Activated B cell treated with CpG ODN at 0.5 μM for 24 hours (primary cell): ENCODE data around the gene BET1. TPM values are rescaled to one million over a fixed set of nuclear protein-coding genes. Genes with fewer than 3 reads are reported as not detected.
A peak's percentile ranks its signal among the peaks of the same experiment; 100 is the strongest.

Source experiments
- ATAC-seq: fragments of 200-7000 bp; cut with Tn5 transposase; one replicate; pipeline ENCODE4 v1.10.0; 2021; ENCODE audit warnings: low read depth, mild to moderate bottlenecking, moderate library complexity
- CTCF ChIA-PET: fragments of 350-600 bp; sonication (Branson Sonifier 250); formaldehyde crosslinking; loops from one replicate; lab custom pipeline; 2021; ENCODE audit warnings: antibody characterized with exemption; lab: Charles Lee
- POLR2A ChIA-PET: fragments of 350-600 bp; sonication (Branson Sonifier 250); formaldehyde crosslinking; loops from one replicate; lab custom pipeline; 2021; ENCODE audit warnings: antibody characterized with exemption; lab: Charles Lee
- DNase-seq: peaks from one replicate; pipeline ENCODE4 v3.0.0; 2022
- H3K27ac Mint-ChIP-seq: one replicate; pipeline ENCODE4 v1.8.0; 2020; ENCODE audit warnings: mixed read lengths
- H3K27me3 Mint-ChIP-seq: one replicate; pipeline ENCODE4 v1.8.0; 2021; ENCODE audit warnings: mixed read lengths
- H3K36me3 Mint-ChIP-seq: one replicate; pipeline ENCODE4 v1.8.0; 2021; ENCODE audit warnings: low read depth, mixed read lengths
- H3K4me1 Mint-ChIP-seq: one replicate; pipeline ENCODE4 v1.8.0; 2021; ENCODE audit warnings: mixed read lengths
- H3K4me3 Mint-ChIP-seq: one replicate; pipeline ENCODE4 v1.8.0; 2020; ENCODE audit warnings: mild to moderate bottlenecking, mixed read lengths
- H3K9me3 Mint-ChIP-seq: one replicate; pipeline ENCODE4 v1.8.0; 2020; ENCODE audit warnings: mixed read lengths
- intact Hi-C: fragments of 100-400 bp; cut with micrococcal nuclease; formaldehyde crosslinking; loops from one replicate; pipeline ENCODE4 v1.15.1; 2024
- total RNA-seq: library from RNA; stranded (reverse); gene quantifications from 2 replicates; pipeline ENCODE4 v1.2.3, GENCODE V29; 2022
- TF ChIP-seq, protein P1 (sequence below): fragments of 200-600 bp; IDR thresholded peaks from one replicate; pipeline ENCODE4 v1.8.0; 2022; ENCODE audit warnings: antibody characterized with exemption, mild to moderate bottlenecking

The BET1 gene
- total RNA-seq, 1 donor from 2014 or later, result 23.0 TPM

DNA sequence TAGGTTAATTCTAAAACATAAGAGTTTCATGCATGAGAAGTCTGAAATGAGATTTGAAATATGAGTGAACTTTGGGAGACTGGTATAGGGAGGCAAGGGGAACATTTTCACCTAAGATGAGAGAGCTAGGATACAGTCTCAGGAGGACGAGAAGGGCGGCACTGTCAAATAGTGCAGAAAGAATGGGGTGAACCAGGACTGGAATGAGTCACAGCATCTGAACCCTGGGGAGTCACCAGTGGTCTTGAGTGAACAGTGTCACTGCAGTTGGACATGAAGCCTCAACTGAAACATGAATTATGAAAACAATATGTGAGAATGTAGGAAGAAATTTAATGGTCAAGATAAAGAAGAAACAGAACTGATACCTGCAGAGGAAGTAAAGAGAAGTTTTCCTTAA lies 48.9 kb downstream of the BET1 start:
- Mint-ChIP-seq H3K36me3 (no peaks in the 10 kb centered on the region), H3K4me3 (no peak overlapping the region), H3K27ac (no peak overlapping the region), H3K27me3 (no peaks in the 10 kb centered on the region), H3K4me1 (peaks cover 2% of the 10 kb centered on the region), H3K9me3 (no peaks in the 10 kb centered on the region)
- ChIA-PET POLR2A (no interaction called here), CTCF (interaction anchor here (0.8 kb wide), 1 partner anchor 59 kb away, joined by 3 read pairs; no protein-coding TSS in a partner anchor)
- peak; percentile 21 for ATAC-seq
- no peak for DNase-seq
- intact Hi-C loops, result no loop called here
- TF ChIP-seq, protein P1, sequence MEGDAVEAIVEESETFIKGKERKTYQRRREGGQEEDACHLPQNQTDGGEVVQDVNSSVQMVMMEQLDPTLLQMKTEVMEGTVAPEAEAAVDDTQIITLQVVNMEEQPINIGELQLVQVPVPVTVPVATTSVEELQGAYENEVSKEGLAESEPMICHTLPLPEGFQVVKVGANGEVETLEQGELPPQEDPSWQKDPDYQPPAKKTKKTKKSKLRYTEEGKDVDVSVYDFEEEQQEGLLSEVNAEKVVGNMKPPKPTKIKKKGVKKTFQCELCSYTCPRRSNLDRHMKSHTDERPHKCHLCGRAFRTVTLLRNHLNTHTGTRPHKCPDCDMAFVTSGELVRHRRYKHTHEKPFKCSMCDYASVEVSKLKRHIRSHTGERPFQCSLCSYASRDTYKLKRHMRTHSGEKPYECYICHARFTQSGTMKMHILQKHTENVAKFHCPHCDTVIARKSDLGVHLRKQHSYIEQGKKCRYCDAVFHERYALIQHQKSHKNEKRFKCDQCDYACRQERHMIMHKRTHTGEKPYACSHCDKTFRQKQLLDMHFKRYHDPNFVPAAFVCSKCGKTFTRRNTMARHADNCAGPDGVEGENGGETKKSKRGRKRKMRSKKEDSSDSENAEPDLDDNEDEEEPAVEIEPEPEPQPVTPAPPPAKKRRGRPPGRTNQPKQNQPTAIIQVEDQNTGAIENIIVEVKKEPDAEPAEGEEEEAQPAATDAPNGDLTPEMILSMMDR, result no peak

GRCh38 chr7:93949423-93949822 lies 54.7 kb downstream of the BET1 start:
- Mint-ChIP-seq H3K36me3 (no peaks in the 10 kb centered on the region), H3K27me3 (no peaks in the 10 kb centered on the region), H3K4me1 (no peaks in the 10 kb centered on the region), H3K9me3 (no peaks in the 10 kb centered on the region), H3K4me3 (no peak overlapping the region), H3K27ac (no peak overlapping the region)
- no peak for DNase-seq
- no peak for ATAC-seq
- intact Hi-C loops, result no loop called here
- TF ChIP-seq, protein P1, result no peak
- CTCF ChIA-PET, result no interaction called here
- POLR2A ChIA-PET, result no interaction called here

DNA sequence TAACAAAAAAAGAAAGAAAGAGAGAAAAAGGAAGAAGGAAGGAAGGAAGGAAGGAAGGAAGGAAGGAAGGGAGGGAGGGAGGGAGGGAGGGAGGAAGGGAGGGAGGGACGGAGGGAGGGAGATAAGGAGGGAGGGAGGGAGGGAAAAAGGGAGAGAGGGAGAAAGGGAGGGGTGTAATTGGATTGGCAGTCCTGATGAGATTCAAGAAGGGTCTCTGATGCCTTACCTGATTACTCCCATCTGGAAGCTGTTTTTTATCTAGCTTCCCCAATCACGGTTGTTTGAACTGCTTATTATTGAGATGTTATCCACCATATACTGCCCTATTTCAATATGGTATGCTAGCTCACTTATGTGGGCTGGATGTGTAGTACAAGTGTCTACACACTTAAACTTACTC lies 55.3 kb downstream of the BET1 start:
- TF ChIP-seq, protein P1, result no peak

DNA sequence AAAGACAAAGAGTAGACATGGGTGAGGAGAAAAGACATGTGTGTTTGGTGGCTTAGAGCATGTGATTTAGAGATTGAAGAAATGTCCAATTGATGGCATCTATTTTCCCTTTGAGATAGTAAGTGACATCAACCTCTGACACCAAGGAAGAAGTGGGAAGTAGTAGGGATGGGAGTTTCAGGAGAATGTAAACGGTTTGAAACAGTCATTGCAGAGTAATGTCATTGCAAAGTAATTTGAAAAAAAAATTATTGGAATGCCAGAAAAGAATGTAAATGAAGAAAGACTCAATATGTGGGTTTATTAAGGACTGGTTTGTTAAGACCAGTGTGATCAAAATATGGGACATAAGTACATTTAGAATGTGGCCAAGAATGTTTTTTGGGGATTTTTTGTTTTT lies 56.0 kb downstream of the BET1 start:
- intact Hi-C loops, result no loop called here
- Mint-ChIP-seq H3K9me3 (no peaks in the 10 kb centered on the region), H3K27ac (no peak overlapping the region), H3K36me3 (no peaks in the 10 kb centered on the region), H3K4me1 (peaks cover 2% of the 10 kb centered on the region), H3K4me3 (no peak overlapping the region), H3K27me3 (no peaks in the 10 kb centered on the region)
- no peak for ATAC-seq
- TF ChIP-seq, protein P1, result no peak
- ChIA-PET CTCF (no interaction called here), POLR2A (no interaction called here)
- DNase-seq, result no peak

More for the DNA sequence above, 55.3 kb downstream of the BET1 start:
- no peak for DNase-seq
- Mint-ChIP-seq H3K4me3 (no peak overlapping the region), H3K27ac (no peak overlapping the region), H3K9me3 (no peaks in the 10 kb centered on the region), H3K4me1 (no peaks in the 10 kb centered on the region), H3K27me3 (no peaks in the 10 kb centered on the region), H3K36me3 (no peaks in the 10 kb centered on the region)
- ATAC-seq, result no peak
- ChIA-PET CTCF (no interaction called here), POLR2A (no interaction called here)
- intact Hi-C loops, result no loop called here

DNA sequence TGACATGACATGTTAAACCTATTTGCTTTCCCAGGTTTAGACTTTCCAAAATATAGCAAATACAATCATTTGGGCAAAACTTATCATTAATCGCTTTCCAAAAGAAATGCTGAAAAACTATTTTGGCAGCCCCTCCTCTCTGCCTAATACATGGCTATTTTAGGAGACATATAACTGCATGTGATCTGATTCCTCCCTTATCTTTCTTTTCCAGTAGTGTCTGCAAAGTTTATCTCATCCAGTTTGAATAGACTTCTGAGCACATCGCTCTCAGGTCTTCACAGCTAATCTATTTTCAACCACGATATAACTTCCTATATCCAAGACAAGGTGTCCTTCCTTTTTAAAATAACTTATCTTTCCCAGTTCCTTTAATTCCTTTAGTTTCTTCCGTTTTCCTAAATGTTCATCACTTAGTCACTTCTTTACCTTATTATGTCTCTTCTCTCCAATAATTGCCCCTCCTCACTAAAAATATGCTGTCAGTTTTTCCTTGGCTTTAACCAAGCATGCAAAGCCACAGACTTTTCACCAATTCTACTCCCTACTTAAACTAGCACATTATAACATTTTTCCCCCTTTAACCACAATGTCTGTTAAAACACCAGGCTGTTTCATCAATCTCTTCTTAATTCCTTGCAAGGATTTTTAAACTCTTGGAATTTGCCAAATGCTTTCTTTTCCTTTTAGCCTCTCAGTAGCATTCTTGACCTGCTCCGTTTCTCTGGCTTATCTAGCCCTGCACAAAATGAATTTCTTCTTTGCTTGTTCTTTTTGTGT lies 58.2 kb downstream of the BET1 start:
- intact Hi-C loops, result no loop called here
- no peak for ATAC-seq
- Mint-ChIP-seq H3K4me3 (no peak overlapping the region), H3K27ac (no peak overlapping the region), H3K4me1 (peaks cover 3% of the 10 kb centered on the region), H3K9me3 (no peaks in the 10 kb centered on the region), H3K27me3 (no peaks in the 10 kb centered on the region), H3K36me3 (no peaks in the 10 kb centered on the region)
- TF ChIP-seq, protein P1, result no peak
- ChIA-PET CTCF (no interaction called here), POLR2A (no interaction called here)
- DNase-seq, result no peak
